Peyer's patch (tissue), 4 donors: ENCODE results near the gene MST1.
"Not testable (repeated sequence)": the region's sequence is repeated elsewhere in the genome, so short reads cannot be mapped to it uniquely, and the experiment has no call there.

ENCODE experiments used
- POLR2A ChIP-seq, 2 donors: fragments of 450-650 bp; IDR thresholded peaks; one replicate each; pipeline ENCODE4 v1.5.1; 2017; ENCODE audit warnings: antibody characterized with exemption in 2 of 2, mild to moderate bottlenecking in 2 of 2, moderate library complexity in 2 of 2
- TF ChIP-seq, protein P1 (sequence below), 6 experiments: fragments of 450-650 bp in 4 of 6; fragments of 200-600 bp in 2 of 6; sonication (generic) in 1 of 6; IDR thresholded peaks; one replicate each; pipeline ENCODE4 v1.5.1; 2017 to 2019; ENCODE audit warnings: antibody characterized with exemption in 6 of 6, mild to moderate bottlenecking in 3 of 6, moderate library complexity in 1 of 6

GRCh38 chr3:49686346-49686745, 2.9 kb downstream of the MST1 start:
- TF ChIP-seq POLR2A (IDR thresholded peaks at IDR 0.05): not testable (repeated sequence)
- TF ChIP-seq, protein P1, sequence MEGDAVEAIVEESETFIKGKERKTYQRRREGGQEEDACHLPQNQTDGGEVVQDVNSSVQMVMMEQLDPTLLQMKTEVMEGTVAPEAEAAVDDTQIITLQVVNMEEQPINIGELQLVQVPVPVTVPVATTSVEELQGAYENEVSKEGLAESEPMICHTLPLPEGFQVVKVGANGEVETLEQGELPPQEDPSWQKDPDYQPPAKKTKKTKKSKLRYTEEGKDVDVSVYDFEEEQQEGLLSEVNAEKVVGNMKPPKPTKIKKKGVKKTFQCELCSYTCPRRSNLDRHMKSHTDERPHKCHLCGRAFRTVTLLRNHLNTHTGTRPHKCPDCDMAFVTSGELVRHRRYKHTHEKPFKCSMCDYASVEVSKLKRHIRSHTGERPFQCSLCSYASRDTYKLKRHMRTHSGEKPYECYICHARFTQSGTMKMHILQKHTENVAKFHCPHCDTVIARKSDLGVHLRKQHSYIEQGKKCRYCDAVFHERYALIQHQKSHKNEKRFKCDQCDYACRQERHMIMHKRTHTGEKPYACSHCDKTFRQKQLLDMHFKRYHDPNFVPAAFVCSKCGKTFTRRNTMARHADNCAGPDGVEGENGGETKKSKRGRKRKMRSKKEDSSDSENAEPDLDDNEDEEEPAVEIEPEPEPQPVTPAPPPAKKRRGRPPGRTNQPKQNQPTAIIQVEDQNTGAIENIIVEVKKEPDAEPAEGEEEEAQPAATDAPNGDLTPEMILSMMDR (IDR thresholded peaks at IDR 0.05): not testable (repeated sequence)
